ENCODE results near the gene DPF3. TPM values are rescaled to one million over a fixed set of nuclear protein-coding genes. Genes with fewer than 3 reads are reported as not detected.

Gene DPF3
- total RNA-seq, 1 experiment from 2014 or later: 0.79 TPM

- H3K27ac ChIP-seq: no peak overlapping the region
- no peaks in the 10 kb centered on the region for H3K4me1 ChIP-seq
- DNase-seq: no peak
- H3K9me3 ChIP-seq (replicated peaks): no peaks in the 10 kb centered on the region
- H3K27me3 ChIP-seq: peaks cover 6% of the 10 kb centered on the region; the same call in 1 of the 2 replicates
- no peak overlapping the region for H3K4me3 ChIP-seq
- H3K36me3 ChIP-seq: no peaks in the 10 kb centered on the region
Measured at GRCh38 chr14:72793156-72793939, 100.6 kb downstream of the DPF3 start.

- no peak overlapping the region for H3K27ac ChIP-seq
- peaks cover 6% of the 10 kb centered on the region; the same call in 1 of the 2 replicates for H3K27me3 ChIP-seq
- no peaks in the 10 kb centered on the region for H3K9me3 ChIP-seq (replicated peaks)
- H3K36me3 ChIP-seq: no peaks in the 10 kb centered on the region
- no peaks in the 10 kb centered on the region for H3K4me1 ChIP-seq
- no peak for DNase-seq
- no peak overlapping the region for H3K4me3 ChIP-seq
Measured at GRCh38 chr14:72792051-72792788, 101.7 kb downstream of the DPF3 start.

- no peak for DNase-seq
- Histone ChIP-seq H3K9me3 (replicated peaks) (no peaks in the 10 kb centered on the region), H3K36me3 (no peaks in the 10 kb centered on the region), H3K27ac (no peak overlapping the region), H3K4me1 (no peaks in the 10 kb centered on the region), H3K27me3 (peaks cover 6% of the 10 kb centered on the region; the same call in 1 of the 2 replicates), H3K4me3 (no peak overlapping the region)
Measured at GRCh38 chr14:72790887-72791566, 102.9 kb downstream of the DPF3 start.

- Histone ChIP-seq H3K4me1 (no peaks in the 10 kb centered on the region), H3K4me3 (no peak overlapping the region), H3K27me3 (peaks cover 6% of the 10 kb centered on the region; the same call in 1 of the 2 replicates), H3K36me3 (no peaks in the 10 kb centered on the region), H3K27ac (no peak overlapping the region), H3K9me3 (replicated peaks) (no peaks in the 10 kb centered on the region)
- DNase-seq: no peak
Measured at GRCh38 chr14:72788972-72789728, 104.8 kb downstream of the DPF3 start.

- Histone ChIP-seq H3K36me3 (no peaks in the 10 kb centered on the region), H3K27ac (no peak overlapping the region), H3K4me1 (no peaks in the 10 kb centered on the region), H3K9me3 (replicated peaks) (no peaks in the 10 kb centered on the region), H3K27me3 (peaks cover 3% of the 10 kb centered on the region; the same call in 1 of the 2 replicates), H3K4me3 (no peak overlapping the region)
- DNase-seq: no peak
Measured at GRCh38 chr14:72788255-72788654, 105.6 kb downstream of the DPF3 start.

GRCh38 chr14:72787841-72788240, 106.1 kb downstream of the DPF3 start:
- H3K4me3 ChIP-seq: no peak overlapping the region
- no peak overlapping the region for H3K27ac ChIP-seq

GRCh38 chr14:72786378-72787350, 107.2 kb downstream of the DPF3 start:
- no peak for DNase-seq
- Histone ChIP-seq H3K9me3 (replicated peaks) (no peaks in the 10 kb centered on the region), H3K4me1 (no peaks in the 10 kb centered on the region), H3K27ac (no peak overlapping the region), H3K36me3 (no peaks in the 10 kb centered on the region), H3K27me3 (no peaks in the 10 kb centered on the region; the same call in 1 of the 2 replicates), H3K4me3 (no peak overlapping the region)

More at GRCh38 chr14:72787841-72788240, 106.1 kb downstream of the DPF3 start:
- H3K9me3 ChIP-seq (replicated peaks): no peaks in the 10 kb centered on the region
- DNase-seq: no peak
- no peaks in the 10 kb centered on the region for H3K4me1 ChIP-seq
- H3K27me3 ChIP-seq: no peaks in the 10 kb centered on the region; the same call in 1 of the 2 replicates
- H3K36me3 ChIP-seq: no peaks in the 10 kb centered on the region

GRCh38 chr14:72783741-72784140, 110.2 kb downstream of the DPF3 start:
- DNase-seq: no peak
- Histone ChIP-seq H3K4me1 (no peaks in the 10 kb centered on the region), H3K36me3 (no peaks in the 10 kb centered on the region), H3K27ac (no peak overlapping the region), H3K4me3 (no peak overlapping the region), H3K27me3 (no peaks in the 10 kb centered on the region), H3K9me3 (replicated peaks) (no peaks in the 10 kb centered on the region)

GRCh38 chr14:72782817-72783216, 111.1 kb downstream of the DPF3 start:
- no peak overlapping the region for H3K4me3 ChIP-seq
- H3K36me3 ChIP-seq: no peaks in the 10 kb centered on the region
- H3K27me3 ChIP-seq: no peaks in the 10 kb centered on the region

GRCh38 chr14:72781561-72782508, 112.1 kb downstream of the DPF3 start:
- DNase-seq: no peak
- Histone ChIP-seq H3K36me3 (no peaks in the 10 kb centered on the region), H3K27me3 (no peaks in the 10 kb centered on the region), H3K4me1 (no peaks in the 10 kb centered on the region), H3K27ac (no peak overlapping the region), H3K9me3 (replicated peaks) (no peaks in the 10 kb centered on the region), H3K4me3 (no peak overlapping the region)

More at GRCh38 chr14:72782817-72783216, 111.1 kb downstream of the DPF3 start:
- H3K27ac ChIP-seq: no peak overlapping the region
- H3K4me1 ChIP-seq: no peaks in the 10 kb centered on the region
- no peak for DNase-seq
- no peaks in the 10 kb centered on the region for H3K9me3 ChIP-seq (replicated peaks)

GRCh38 chr14:72780751-72781150, 113.2 kb downstream of the DPF3 start:
- no peaks in the 10 kb centered on the region for H3K27me3 ChIP-seq
- no peak overlapping the region for H3K4me3 ChIP-seq
- H3K36me3 ChIP-seq: no peaks in the 10 kb centered on the region
- no peaks in the 10 kb centered on the region for H3K4me1 ChIP-seq
- DNase-seq: no peak
- no peak overlapping the region for H3K27ac ChIP-seq
- H3K9me3 ChIP-seq (replicated peaks): no peaks in the 10 kb centered on the region

GRCh38 chr14:72779679-72780078, 114.2 kb downstream of the DPF3 start:
- H3K36me3 ChIP-seq: no peaks in the 10 kb centered on the region
- H3K4me3 ChIP-seq: no peak overlapping the region
- H3K27me3 ChIP-seq: no peaks in the 10 kb centered on the region
- DNase-seq: no peak
- H3K4me1 ChIP-seq: no peaks in the 10 kb centered on the region
- no peak overlapping the region for H3K27ac ChIP-seq
- H3K9me3 ChIP-seq (replicated peaks): no peaks in the 10 kb centered on the region

Measured in SJCRH30 (cell line).